IPS-NIHi7 (cell line): ENCODE measurements around the gene SCUBE1.

Source experiments
- DNase-seq: peaks from one replicate; pipeline ENCODE4 v3.0.0; 2012; ENCODE audit warnings: mixed read lengths; ENCODE audit errors: extremely low spot score

The SCUBE1 gene

DNA sequence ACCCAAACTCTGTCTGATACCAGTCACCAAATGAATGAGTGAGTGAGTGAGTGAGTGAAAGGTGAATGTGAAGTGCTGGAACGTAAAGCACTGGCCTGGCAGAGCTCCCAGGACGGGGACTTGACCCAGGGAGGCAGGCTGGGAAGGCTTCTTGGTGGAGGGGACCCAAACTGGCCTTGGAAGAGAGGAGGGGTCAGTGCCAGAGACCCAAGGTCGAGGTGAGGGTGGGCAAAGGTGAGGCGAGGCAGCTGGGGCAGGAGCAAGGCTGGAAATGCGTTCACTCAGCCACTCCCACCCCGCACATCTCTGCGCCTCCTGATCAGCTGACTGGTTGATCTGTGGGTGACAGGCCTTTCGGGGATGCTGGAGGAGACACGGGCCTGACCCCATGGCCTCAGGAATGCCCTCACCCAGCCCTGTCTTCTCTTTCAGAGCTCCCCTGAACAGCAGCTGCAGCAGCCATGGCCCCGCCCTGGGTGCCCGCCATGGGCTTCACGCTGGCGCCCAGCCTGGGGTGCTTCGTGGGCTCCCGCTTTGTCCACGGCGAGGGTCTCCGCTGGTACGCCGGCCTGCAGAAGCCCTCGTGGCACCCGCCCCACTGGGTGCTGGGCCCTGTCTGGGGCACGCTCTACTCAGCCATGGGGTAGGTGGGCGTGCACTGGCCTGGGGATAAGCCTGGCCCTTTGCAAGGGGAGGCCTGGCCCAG lies 184.2 kb downstream of the SCUBE1 start:
- DNase-seq, result no peak

DNA sequence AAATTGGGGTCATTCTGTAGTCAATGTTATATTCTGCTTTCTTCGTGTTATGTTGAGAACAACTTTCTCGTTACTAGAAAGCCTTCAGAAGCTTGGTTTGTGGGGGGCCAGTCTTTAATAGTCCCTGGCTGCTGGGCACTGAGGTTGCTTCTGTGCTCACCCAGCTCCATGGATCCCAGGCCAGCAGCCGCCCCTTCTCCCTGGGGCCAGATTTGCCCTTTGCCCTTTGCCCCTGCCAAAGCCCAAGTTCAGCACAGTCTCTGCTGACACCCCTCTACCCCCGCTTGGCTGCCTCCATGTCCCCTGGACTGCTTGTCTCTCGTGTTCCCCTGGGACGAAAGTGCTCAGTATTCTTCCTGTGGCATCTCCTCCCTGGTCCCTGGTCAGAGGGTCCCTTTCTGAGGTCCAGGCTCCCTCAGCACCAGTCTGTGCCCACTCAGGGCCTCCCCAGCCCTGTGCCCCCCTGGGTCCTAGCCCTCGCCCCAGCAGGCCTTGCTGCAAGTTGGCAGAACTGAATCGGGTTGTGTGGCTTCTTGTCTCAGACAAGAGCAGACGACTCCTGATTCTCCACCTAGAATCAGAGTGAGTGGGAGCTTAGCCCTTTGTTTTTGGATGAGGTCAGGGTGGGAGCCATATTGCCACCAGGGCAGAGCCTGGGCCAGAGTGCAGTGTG lies 185.2 kb downstream of the SCUBE1 start:
- no peak for DNase-seq

DNA sequence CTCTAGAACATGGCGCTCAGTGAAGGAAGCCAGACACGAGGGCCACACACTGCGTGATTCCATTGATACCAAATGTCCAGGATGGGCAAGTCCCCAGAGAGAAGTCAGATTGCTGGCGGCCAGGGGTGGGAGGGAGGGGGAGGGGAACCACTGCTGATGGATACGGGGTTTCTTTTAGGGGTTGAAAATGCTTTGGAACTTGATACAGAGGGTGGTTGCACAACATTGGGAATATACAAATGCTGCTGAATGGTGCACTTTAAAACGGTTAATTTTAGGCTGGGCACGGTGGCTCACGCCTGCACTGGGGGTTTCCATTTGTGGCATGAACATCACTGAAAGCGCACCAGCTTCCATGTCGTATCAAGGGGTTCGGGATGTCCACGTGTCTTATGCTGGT lies 186.8 kb downstream of the SCUBE1 start:
- DNase-seq, result no peak

DNA sequence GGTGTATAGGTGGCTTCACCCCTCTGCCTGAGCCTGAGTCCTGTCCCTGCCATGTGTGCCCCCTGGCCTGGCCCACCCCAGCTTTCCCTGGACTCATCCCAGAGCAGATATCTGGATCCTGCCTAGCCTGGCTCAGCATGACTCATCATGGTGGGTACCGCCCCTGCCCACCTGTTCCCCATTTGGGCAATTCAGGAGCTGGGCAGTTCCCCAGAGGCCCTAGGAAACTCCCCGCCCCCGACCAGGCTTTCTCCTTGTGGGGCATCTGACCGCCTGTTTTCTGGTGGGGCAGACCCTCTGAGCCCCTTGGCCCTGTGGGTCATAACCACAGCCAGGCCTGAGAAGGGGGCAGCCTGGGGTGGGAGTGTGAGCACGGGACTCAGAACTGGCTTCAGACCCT lies 187.4 kb downstream of the SCUBE1 start:
- no peak for DNase-seq

DNA sequence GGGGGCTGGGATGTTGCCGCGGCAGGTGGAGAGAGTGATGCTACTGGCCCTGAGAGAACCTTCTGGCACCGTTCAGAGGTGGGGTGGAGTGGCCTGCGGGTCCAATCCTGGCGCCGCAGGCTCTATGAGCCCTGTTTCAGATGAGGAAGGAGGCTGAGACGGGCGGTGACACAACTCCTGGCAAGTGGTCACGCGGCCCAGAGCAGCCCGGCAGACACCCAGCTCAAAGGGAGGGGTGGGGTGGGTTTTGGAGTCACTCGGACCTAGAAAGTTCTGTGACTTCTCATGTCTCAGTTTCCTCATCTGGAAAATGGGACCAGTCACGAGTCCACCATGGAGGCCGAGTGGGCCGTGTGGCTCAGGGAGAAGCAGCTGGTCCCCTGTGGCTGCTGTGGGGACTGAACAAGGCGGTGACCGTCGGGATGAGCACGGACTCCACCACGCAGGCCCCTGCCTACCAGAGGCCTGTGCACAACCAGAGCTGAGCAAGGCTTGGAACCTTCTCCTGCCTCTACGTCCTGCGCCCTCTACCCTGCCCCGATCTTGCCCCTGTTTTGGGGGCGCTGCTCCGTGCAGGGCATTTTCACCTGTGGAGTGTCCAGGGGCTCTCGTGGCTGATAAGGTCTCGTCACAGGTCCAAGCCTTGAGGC lies 188.2 kb downstream of the SCUBE1 start:
- DNase-seq, result no peak

DNA sequence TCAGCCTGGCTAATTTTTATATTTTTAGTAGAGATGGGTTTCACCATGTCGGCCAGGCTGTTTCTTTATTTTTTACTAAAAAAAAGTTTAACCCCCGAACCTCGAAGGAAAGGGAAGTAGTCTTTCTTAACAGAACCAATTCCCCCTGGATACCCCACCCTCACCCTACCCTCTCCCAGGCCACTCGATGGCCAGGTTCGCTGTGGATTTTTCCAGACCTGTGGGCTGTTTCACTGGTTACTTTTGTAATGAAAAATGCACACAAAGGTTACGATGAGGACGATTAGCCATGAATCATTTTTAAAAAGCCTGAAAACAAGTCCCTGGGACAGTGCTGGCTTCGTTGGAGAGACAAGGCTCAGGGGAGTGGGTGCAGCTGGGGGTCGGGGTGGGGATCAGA lies 189.3 kb downstream of the SCUBE1 start:
- DNase-seq, result no peak

DNA sequence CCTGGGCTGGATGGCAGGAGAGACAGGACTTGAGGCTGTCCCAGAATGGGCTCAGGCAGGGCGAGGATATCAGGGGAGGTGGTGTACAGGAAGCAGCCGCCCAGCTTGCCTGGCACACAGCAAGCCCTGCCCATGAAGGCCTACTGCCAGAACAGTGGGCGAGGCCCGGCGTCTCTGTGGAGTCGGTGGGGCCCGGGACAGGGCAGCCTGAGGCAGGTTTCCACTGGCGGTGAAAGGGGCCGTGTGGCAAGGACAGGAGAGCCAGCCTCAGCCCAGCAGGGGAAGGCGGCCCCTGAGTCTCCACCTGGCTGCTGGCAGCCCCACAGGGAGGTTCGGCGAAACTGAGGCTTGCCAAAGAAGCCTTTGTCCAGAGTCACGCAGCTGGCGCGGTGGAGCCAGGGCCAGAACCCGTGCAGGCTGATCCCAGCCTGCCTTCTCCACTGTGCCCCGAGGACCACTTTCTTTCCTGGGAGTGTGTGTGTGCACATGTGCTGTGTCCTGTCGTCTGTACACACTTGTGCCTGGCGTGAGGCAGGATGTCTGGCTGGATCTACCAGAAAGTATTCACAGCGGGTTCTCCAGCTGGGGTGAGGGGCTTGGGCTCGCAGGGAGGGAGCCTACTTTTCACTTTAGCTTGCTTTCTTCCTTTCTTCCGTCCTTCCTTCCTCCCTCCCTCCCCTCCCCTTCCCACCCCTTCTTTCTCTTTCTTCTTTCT lies 190.7 kb downstream of the SCUBE1 start:
- no peak for DNase-seq

DNA sequence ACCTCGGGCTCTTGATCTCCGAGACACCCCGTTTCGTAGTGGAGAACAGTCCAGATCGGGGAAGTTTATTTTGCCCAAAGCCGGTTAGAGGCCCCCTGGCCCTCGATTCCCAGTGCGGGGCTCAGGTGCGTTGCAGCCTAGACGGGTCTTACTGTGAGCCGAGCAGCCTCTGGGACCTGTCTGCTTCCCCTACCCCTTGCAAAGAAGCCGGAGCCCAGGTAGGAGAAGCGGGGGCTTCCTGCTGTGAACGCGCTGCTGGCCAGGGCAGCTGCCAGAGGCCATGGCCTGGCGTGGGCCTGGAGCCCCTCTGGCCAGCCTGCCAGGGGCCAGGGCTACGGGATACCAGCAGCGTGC lies 191.2 kb downstream of the SCUBE1 start:
- no peak for DNase-seq

DNA sequence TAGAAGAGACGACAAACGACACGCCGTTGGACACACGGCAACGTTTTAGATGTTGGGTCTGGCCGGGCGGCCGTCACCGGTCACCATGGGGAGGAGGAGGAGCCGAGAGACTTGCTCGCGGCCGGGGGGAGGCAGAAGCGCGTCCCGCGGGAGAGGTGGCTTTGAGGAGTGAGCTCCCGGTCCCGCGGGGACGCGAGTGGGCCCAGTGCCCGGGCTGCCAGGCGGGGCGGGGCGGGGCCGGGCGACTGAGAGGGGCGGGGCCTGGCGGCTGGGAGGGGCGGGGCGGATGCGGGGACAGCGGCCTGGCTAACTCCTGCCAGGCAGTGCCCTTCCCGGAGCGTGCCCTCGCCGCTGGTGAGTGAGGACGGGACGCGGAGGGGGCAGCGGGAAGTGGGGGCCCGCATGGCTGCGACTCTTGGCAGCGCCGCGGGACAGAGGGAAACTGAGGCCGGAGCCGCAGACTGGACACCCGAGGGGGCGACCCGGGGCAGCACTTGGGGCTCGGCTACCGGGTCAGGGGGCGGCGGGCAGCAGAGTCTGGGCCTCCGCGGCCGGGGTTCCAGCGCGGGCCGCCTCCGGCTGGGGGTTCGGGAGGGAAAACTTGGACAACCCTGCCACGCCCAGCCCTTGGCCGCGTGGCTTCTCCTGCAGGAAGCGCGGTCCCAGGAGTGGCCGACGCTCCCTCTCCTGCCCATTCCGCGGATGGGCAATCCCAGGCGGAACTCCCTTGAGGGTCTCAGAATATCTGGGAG lies 191.7 kb downstream of the SCUBE1 start, which contains the start of gene TSPO:
TSS of gene TSPO (plus strand) at position 309 of the 752 bp plus-strand sequence. CDS start 7,680 bp downstream, outside the sequence.
- peak; percentile 79 for DNase-seq

DNA sequence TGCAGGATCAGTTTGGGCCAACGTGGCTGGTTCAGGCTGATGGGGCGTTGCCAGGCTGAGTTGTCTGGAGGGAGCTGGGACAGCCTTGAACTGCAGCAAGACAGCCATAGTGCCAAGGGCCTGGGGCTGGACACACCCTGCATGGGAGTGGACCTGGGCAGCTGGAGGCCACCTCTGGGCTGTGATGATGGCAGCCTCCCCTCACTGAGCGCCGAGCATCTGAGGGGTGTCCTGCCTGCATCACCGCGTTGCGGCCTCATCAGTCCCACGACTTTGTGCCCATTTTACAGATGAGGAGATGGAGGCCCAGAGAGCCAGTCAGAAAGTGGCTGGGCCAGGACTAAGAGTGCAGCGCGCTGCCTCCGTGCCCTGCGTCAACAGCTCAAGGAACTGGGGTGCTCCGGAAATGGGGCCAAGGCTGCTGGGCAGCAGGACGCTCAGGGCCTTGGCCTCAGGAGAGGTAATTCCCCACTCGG lies 192.4 kb downstream of the SCUBE1 start:
- DNase-seq, result no peak

DNA sequence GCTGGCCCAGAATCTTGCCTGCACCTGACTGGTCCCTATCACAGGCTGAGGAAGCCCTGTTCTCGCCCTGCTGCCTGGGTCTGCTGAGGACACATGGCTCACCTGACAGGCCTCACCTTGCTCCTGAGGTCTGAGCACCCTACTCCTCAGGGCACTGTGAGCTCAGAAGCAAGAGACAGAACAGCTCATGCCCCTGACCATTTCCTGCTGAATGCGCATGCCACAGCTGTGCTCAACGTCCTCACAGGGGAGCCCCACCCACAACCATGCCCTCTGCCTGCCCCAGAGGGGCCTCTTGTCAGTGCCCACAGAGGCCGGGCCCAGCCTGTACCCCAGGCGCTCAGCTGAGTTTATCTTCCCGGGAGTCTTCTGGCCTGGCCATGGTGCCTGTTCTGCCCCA lies 194.6 kb downstream of the SCUBE1 start:
- DNase-seq, result no peak

DNA sequence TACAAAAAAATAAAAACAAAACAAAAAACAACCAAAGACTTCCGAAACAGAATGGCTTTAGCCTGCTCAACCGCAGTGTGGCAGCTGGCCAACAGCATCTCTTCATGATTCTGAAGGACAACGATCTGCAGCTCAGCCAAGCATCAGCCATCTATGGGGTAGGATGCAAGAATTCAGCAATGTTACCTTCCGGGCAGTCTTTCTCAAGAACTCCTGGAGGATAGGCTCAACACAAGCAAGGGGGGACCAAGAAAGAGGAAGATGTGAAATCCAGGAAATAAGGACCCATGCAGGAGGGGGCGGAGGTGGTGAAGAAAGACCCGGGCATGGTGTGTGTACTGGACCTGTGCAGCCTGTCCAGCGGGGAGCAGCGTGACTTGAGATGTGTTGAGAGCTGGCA lies 195.4 kb downstream of the SCUBE1 start:
- no peak for DNase-seq
